ENCODE data around the gene AXL. TPM values are rescaled to one million over a fixed set of nuclear protein-coding genes. Genes with fewer than 3 reads are reported as not detected.

AXL gene
- total and polyA plus RNA-seq, 9 of the 15 experiments (the other 6 are each of a cell fraction or from before 2014, with no cell fraction given) = 0.80 to 6.6 (median 1.6) TPM

DNA sequence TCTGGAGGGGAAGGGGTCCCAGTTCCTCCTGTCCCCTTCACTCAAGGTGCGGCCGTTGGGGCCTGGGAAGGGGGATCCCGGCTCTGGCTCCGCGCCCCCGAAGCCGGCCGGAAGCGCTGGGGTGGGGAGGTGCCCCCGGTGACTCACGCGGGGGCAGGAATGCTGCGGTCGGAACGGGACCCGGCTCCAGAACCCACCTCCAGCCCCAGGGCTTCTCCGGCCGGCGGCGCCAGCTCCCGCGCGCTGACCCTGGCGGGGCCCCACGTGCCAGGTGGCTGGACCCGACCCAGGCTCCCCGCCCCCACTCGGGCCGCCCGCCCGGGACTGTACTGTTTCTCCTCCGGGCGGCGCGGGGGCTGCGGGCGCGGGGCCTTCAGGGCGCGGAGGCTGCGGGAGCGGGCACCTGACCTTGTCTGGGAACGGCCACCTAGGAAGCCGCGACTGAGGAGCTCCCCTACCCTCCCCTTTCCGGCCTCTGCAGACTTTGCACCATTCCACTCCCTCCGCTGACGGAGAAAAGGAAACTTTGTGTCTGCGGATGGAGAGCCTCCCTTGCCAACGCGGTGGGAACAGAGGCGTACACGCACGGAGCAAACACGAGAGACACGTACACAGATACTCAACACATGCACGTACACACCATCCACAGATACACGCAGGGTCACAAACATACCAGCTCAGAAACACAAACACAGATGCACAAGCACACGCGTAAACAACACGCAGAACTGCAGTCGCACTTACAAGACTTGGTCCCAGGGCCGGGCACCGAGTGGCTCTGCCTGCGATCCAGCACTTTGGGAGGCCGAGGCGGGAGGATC is 7.2 kb downstream of the AXL start (continued):
- TF ChIP-seq, protein P1, sequence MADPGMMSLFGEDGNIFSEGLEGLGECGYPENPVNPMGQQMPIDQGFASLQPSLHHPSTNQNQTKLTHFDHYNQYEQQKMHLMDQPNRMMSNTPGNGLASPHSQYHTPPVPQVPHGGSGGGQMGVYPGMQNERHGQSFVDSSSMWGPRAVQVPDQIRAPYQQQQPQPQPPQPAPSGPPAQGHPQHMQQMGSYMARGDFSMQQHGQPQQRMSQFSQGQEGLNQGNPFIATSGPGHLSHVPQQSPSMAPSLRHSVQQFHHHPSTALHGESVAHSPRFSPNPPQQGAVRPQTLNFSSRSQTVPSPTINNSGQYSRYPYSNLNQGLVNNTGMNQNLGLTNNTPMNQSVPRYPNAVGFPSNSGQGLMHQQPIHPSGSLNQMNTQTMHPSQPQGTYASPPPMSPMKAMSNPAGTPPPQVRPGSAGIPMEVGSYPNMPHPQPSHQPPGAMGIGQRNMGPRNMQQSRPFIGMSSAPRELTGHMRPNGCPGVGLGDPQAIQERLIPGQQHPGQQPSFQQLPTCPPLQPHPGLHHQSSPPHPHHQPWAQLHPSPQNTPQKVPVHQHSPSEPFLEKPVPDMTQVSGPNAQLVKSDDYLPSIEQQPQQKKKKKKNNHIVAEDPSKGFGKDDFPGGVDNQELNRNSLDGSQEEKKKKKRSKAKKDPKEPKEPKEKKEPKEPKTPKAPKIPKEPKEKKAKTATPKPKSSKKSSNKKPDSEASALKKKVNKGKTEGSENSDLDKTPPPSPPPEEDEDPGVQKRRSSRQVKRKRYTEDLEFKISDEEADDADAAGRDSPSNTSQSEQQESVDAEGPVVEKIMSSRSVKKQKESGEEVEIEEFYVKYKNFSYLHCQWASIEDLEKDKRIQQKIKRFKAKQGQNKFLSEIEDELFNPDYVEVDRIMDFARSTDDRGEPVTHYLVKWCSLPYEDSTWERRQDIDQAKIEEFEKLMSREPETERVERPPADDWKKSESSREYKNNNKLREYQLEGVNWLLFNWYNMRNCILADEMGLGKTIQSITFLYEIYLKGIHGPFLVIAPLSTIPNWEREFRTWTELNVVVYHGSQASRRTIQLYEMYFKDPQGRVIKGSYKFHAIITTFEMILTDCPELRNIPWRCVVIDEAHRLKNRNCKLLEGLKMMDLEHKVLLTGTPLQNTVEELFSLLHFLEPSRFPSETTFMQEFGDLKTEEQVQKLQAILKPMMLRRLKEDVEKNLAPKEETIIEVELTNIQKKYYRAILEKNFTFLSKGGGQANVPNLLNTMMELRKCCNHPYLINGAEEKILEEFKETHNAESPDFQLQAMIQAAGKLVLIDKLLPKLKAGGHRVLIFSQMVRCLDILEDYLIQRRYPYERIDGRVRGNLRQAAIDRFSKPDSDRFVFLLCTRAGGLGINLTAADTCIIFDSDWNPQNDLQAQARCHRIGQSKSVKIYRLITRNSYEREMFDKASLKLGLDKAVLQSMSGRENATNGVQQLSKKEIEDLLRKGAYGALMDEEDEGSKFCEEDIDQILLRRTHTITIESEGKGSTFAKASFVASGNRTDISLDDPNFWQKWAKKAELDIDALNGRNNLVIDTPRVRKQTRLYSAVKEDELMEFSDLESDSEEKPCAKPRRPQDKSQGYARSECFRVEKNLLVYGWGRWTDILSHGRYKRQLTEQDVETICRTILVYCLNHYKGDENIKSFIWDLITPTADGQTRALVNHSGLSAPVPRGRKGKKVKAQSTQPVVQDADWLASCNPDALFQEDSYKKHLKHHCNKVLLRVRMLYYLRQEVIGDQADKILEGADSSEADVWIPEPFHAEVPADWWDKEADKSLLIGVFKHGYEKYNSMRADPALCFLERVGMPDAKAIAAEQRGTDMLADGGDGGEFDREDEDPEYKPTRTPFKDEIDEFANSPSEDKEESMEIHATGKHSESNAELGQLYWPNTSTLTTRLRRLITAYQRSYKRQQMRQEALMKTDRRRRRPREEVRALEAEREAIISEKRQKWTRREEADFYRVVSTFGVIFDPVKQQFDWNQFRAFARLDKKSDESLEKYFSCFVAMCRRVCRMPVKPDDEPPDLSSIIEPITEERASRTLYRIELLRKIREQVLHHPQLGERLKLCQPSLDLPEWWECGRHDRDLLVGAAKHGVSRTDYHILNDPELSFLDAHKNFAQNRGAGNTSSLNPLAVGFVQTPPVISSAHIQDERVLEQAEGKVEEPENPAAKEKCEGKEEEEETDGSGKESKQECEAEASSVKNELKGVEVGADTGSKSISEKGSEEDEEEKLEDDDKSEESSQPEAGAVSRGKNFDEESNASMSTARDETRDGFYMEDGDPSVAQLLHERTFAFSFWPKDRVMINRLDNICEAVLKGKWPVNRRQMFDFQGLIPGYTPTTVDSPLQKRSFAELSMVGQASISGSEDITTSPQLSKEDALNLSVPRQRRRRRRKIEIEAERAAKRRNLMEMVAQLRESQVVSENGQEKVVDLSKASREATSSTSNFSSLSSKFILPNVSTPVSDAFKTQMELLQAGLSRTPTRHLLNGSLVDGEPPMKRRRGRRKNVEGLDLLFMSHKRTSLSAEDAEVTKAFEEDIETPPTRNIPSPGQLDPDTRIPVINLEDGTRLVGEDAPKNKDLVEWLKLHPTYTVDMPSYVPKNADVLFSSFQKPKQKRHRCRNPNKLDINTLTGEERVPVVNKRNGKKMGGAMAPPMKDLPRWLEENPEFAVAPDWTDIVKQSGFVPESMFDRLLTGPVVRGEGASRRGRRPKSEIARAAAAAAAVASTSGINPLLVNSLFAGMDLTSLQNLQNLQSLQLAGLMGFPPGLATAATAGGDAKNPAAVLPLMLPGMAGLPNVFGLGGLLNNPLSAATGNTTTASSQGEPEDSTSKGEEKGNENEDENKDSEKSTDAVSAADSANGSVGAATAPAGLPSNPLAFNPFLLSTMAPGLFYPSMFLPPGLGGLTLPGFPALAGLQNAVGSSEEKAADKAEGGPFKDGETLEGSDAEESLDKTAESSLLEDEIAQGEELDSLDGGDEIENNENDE (IDR thresholded peaks at IDR 0.05; ENCODE audit: low read depth, low read length) = no peak
- no peak for TF ChIP-seq XRCC5 (IDR thresholded peaks at IDR 0.05; ENCODE audit: low read depth, low read length)
- 0 out of 2 replicates have a peak, but pooled peaks have one; percentile 15 for TF ChIP-seq NFRKB (IDR thresholded peaks at IDR 0.05; ENCODE audit: low read depth)
- TF ChIP-seq CBFA2T2 (conservative IDR thresholded peaks at IDR 0.05) = 0 out of 2 replicates have a peak, but pooled peaks have one; percentile 1
- TF ChIP-seq ZNF41 (CRISPR knock-in tag; conservative IDR thresholded peaks at IDR 0.05) = no peak
- TF ChIP-seq KAT8 (IDR thresholded peaks at IDR 0.05; ENCODE audit: low read depth) = no peak
- TF ChIP-seq, protein P2, sequence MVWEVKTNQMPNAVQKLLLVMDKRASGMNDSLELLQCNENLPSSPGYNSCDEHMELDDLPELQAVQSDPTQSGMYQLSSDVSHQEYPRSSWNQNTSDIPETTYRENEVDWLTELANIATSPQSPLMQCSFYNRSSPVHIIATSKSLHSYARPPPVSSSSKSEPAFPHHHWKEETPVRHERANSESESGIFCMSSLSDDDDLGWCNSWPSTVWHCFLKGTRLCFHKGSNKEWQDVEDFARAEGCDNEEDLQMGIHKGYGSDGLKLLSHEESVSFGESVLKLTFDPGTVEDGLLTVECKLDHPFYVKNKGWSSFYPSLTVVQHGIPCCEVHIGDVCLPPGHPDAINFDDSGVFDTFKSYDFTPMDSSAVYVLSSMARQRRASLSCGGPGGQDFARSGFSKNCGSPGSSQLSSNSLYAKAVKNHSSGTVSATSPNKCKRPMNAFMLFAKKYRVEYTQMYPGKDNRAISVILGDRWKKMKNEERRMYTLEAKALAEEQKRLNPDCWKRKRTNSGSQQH (CRISPR knock-in tag; IDR thresholded peaks at IDR 0.05) = peak; percentile 76; the same call in 1 of the 2 replicates
- TF ChIP-seq ZNF324 (CRISPR knock-in tag; IDR thresholded peaks at IDR 0.05) = 0 out of 2 replicates have a peak, but pooled peaks have one; percentile 33
- TF ChIP-seq NFE2L1 (tag; IDR thresholded peaks at IDR 0.05; ENCODE audit: borderline replicate concordance, low read depth) = no peak
- TF ChIP-seq, protein P3, sequence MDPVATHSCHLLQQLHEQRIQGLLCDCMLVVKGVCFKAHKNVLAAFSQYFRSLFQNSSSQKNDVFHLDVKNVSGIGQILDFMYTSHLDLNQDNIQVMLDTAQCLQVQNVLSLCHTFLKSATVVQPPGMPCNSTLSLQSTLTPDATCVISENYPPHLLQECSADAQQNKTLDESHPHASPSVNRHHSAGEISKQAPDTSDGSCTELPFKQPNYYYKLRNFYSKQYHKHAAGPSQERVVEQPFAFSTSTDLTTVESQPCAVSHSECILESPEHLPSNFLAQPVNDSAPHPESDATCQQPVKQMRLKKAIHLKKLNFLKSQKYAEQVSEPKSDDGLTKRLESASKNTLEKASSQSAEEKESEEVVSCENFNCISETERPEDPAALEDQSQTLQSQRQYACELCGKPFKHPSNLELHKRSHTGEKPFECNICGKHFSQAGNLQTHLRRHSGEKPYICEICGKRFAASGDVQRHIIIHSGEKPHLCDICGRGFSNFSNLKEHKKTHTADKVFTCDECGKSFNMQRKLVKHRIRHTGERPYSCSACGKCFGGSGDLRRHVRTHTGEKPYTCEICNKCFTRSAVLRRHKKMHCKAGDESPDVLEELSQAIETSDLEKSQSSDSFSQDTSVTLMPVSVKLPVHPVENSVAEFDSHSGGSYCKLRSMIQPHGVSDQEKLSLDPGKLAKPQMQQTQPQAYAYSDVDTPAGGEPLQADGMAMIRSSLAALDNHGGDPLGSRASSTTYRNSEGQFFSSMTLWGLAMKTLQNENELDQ (CRISPR knock-in tag; IDR thresholded peaks at IDR 0.05; ENCODE audit: borderline replicate concordance) = no peak
- peak; percentile 94 for TF ChIP-seq HMGN3 (IDR thresholded peaks at IDR 0.05; ENCODE audit: borderline replicate concordance, extremely low read depth, insufficient read length, low read depth, low read length)
